Small intestine (tissue), 7 donors: Measurements from ENCODE around the gene NDUFA1. TPM values are rescaled to one million over a fixed set of nuclear protein-coding genes. Genes with fewer than 3 reads are reported as not detected.

Experiments
- DNase-seq, 2 donors: peaks; one replicate each; pipeline versions ENCODE4 v3.0.0 to v3.0.0-alpha.2; 2013
- FAIRE-seq: peaks from 2 replicates; lab custom pipeline; 2012; peaks lifted over from hg19 to GRCh38; lab: Jason Lieb, UNC
- H3K27ac ChIP-seq, 3 donors: one replicate each; pipeline ENCODE4 v1.5.1; 2013; ENCODE audit warnings: low read length in 2 of 3, mild to moderate bottlenecking in 2 of 3, control low read depth in 1 of 3, inconsistent platforms in 1 of 3, low read depth in 1 of 3, moderate library complexity in 1 of 3
- H3K27me3 ChIP-seq, 3 donors: one replicate each; pipeline ENCODE4 v1.6.1; 2013; ENCODE audit warnings: low read length in 3 of 3, inconsistent platforms in 1 of 3; ENCODE audit not compliant: control insufficient read depth in 3 of 3, insufficient read depth in 3 of 3
- H3K36me3 ChIP-seq, 3 donors: one replicate each; pipeline ENCODE4 v1.6.1; 2013; ENCODE audit warnings: low read length in 3 of 3, inconsistent platforms in 1 of 3, low read depth in 1 of 3, mild to moderate bottlenecking in 1 of 3, moderate library complexity in 1 of 3; ENCODE audit not compliant: control insufficient read depth in 3 of 3, insufficient read depth in 2 of 3
- H3K4me1 ChIP-seq, 3 donors: one replicate each; pipeline ENCODE4 v1.6.1; 2013; ENCODE audit warnings: low read length in 2 of 3, inconsistent platforms in 1 of 3, low read depth in 1 of 3, mild to moderate bottlenecking in 1 of 3, moderate library complexity in 1 of 3; ENCODE audit not compliant: control insufficient read depth in 3 of 3, insufficient read depth in 2 of 3
- H3K4me3 ChIP-seq, 3 donors: one replicate each; pipeline ENCODE4 v1.5.1; 2013; ENCODE audit warnings: low read length in 3 of 3, control low read depth in 1 of 3, inconsistent platforms in 1 of 3, low read depth in 1 of 3, mild to moderate bottlenecking in 1 of 3, moderate library complexity in 1 of 3
- H3K9me3 ChIP-seq, 2 donors: one replicate each; pipeline ENCODE4 v1.6.1; 2013; ENCODE audit warnings: low read depth in 1 of 2, low read length in 1 of 2; ENCODE audit not compliant: control insufficient read depth in 2 of 2, insufficient read depth in 1 of 2
- WGBS, 3 donors: extraction: QIAGEN DNeasy Blood & Tissue Kit; methylation state at CpG; one replicate each; pipeline ENCODE4 v1.1.7; 2013; 5-methylcytosine and 5-hydroxymethylcytosine counted together
- polyA plus RNA-seq, 4 donors: library from polyadenylated mRNA; stranded (reverse) in 3 of 4; unstranded in 1 of 4; fragments of 200-250 nt in 3 of 4; fragments of 120-200 nt in 1 of 4; gene quantifications; one replicate each; pipeline versions ENCODE4 v1.2.1 to v1.2.3, GENCODE V29; 2013
- donor health status: healthy with polysubstance abuse.
- donor health status: control.
- donor health status: control.
- donor health status: Bipolar disorder and iron deficiency.
- donor health status: healthy.

The NDUFA1 gene
- polyA plus RNA-seq, 4 donors = 87.9 to 420 (median 233) TPM

- FAIRE-seq (no peak), DNase-seq (no peak)
- no peaks in the 10 kb centered on the region for H3K9me3 ChIP-seq
- H3K27ac ChIP-seq = peak overlapping the region in 2 of 3 donors; percentile 34 to 57
- peaks cover 0 to 6% (median 0%) of the 10 kb centered on the region in 3 donors for H3K36me3 ChIP-seq
- 26 to 49% (median 28%) methylated on average over 10 of the region's 10 CpGs for WGBS, 3 donors
- H3K27me3 ChIP-seq = no peaks in the 10 kb centered on the region
- H3K4me1 ChIP-seq = no peaks in the 10 kb centered on the region
- H3K4me3 ChIP-seq = peak overlapping the region in 1 of 3 donors; percentile 72
Measured at GRCh38 chrX:119853444-119853843, 18.2 kb upstream of the NDUFA1 start.

- FAIRE-seq (no peak), DNase-seq (peak; percentile 24 to 46)
- Histone ChIP-seq H3K4me1 (peaks cover 0 to 5% (median 0%) of the 10 kb centered on the region in 3 donors), H3K36me3 (peaks cover 0 to 5% (median 0%) of the 10 kb centered on the region in 3 donors), H3K27ac (peak overlapping the region; percentile 39 to 96 (median 86)), H3K9me3 (no peaks in the 10 kb centered on the region), H3K27me3 (no peaks in the 10 kb centered on the region), H3K4me3 (peak overlapping the region; percentile 63 to 76 (median 64))
- WGBS, 3 donors = 0 to 46% (median 1%) methylated on average over 25 of the region's 25 CpGs
Measured at GRCh38 chrX:119870626-119871131, 953 bp upstream of the NDUFA1 start.

- H3K27ac ChIP-seq = peak overlapping the region; percentile 39 to 96 (median 86)
- peak overlapping the region; percentile 63 to 76 (median 64) for H3K4me3 ChIP-seq
- H3K4me1 ChIP-seq = peaks cover 0 to 5% (median 0%) of the 10 kb centered on the region in 3 donors
- DNase-seq (no peak), FAIRE-seq (no peak)
- H3K27me3 ChIP-seq = no peaks in the 10 kb centered on the region
- peaks cover 0 to 9% (median 0%) of the 10 kb centered on the region in 3 donors for H3K36me3 ChIP-seq
- WGBS, 3 donors = 0 to 44% (median 9%) methylated on average over 21 to 26 of the region's 26 CpGs
- H3K9me3 ChIP-seq = no peaks in the 10 kb centered on the region
Measured at GRCh38 chrX:119871245-119871598, 410 bp upstream of the NDUFA1 start.

- no peak overlapping the region for H3K27ac ChIP-seq
- no peak for FAIRE-seq
- no peaks in the 10 kb centered on the region for H3K4me1 ChIP-seq
- no peak for DNase-seq
- no peaks in the 10 kb centered on the region for H3K9me3 ChIP-seq
- H3K27me3 ChIP-seq = no peaks in the 10 kb centered on the region
- peaks cover 0 to 14% (median 0%) of the 10 kb centered on the region in 3 donors for H3K36me3 ChIP-seq
- 59 to 75% (median 60%) methylated on average over 2 of the region's 2 CpGs for WGBS, 3 donors
- no peak overlapping the region for H3K4me3 ChIP-seq
Measured at GRCh38 chrX:119878740-119879139, 7.1 kb downstream of the NDUFA1 start.

GRCh38 chrX:119880076-119880475, 8.4 kb downstream of the NDUFA1 start:
- Histone ChIP-seq H3K27ac (no peak overlapping the region), H3K27me3 (no peaks in the 10 kb centered on the region), H3K36me3 (peaks cover 0 to 14% (median 0%) of the 10 kb centered on the region in 3 donors), H3K4me1 (no peaks in the 10 kb centered on the region), H3K9me3 (no peaks in the 10 kb centered on the region), H3K4me3 (no peak overlapping the region)
- 74 to 88% (median 77%) methylated on average over 5 of the region's 5 CpGs for WGBS, 3 donors
- no peak for FAIRE-seq
- DNase-seq = no peak

- Histone ChIP-seq H3K9me3 (no peaks in the 10 kb centered on the region), H3K4me1 (no peaks in the 10 kb centered on the region), H3K27ac (no peak overlapping the region), H3K4me3 (no peak overlapping the region), H3K27me3 (no peaks in the 10 kb centered on the region), H3K36me3 (peaks cover 0 to 10% (median 0%) of the 10 kb centered on the region in 3 donors)
- WGBS, 3 donors = 55 to 68% (median 55%) methylated on average over 9 to 11 of the region's 11 CpGs
- DNase-seq (peak; percentile 47 to 55), FAIRE-seq (no peak)
Measured at GRCh38 chrX:119880552-119881437, 9.2 kb downstream of the NDUFA1 start.

GRCh38 chrX:119885554-119886428, 14.2 kb downstream of the NDUFA1 start:
- no peaks in the 10 kb centered on the region for H3K36me3 ChIP-seq
- DNase-seq = peak in 1 of 2 donors; percentile 94
- no peaks in the 10 kb centered on the region for H3K9me3 ChIP-seq
- peak overlapping the region in 1 of 3 donors; percentile 39 for H3K27ac ChIP-seq
- H3K27me3 ChIP-seq = no peaks in the 10 kb centered on the region
- peak overlapping the region in 1 of 3 donors; percentile 24 for H3K4me3 ChIP-seq
- 29 to 61% (median 52%) methylated on average over 11 of the region's 11 CpGs for WGBS, 3 donors
- H3K4me1 ChIP-seq = no peaks in the 10 kb centered on the region
- peak; percentile 96 for FAIRE-seq
